GM23248 (cell line): Measurements from ENCODE around the gene UBL3. TPM values are rescaled to one million over a fixed set of nuclear protein-coding genes. Genes with fewer than 3 reads are reported as not detected.

Experiments
- DNase-seq: peaks from one replicate; pipeline ENCODE4 v3.0.0-alpha.2; 2015
- H2AFZ ChIP-seq: fragments of 200-600 bp; sonication (generic); 2 replicates; pipeline ENCODE4 v1.6.1; 2016; ENCODE audit warnings: antibody characterized with exemption
- H3F3A ChIP-seq: fragments of 200-600 bp; sonication (generic); 2 replicates; pipeline ENCODE4 v1.6.1; 2016; ENCODE audit warnings: mild to moderate bottlenecking, antibody characterized with exemption, mixed run types; ENCODE audit not compliant: insufficient read depth
- H3K27ac ChIP-seq: fragments of 200-600 bp; sonication (generic); 2 replicates; pipeline ENCODE4 v1.5.1; 2016; ENCODE audit warnings: mild to moderate bottlenecking
- H3K27me3 ChIP-seq: fragments of 200-600 bp; sonication (generic); replicated peaks from 2 replicates; pipeline ENCODE4 v1.6.1; 2016; ENCODE audit warnings: mild to moderate bottlenecking; ENCODE audit not compliant: insufficient read depth
- H3K36me3 ChIP-seq: fragments of 200-600 bp; sonication (generic); 2 replicates; pipeline ENCODE4 v1.6.1; 2016; ENCODE audit warnings: low read depth, mild to moderate bottlenecking
- H3K4me1 ChIP-seq: fragments of 200-600 bp; sonication (generic); 2 replicates; pipeline ENCODE4 v1.6.1; 2016; ENCODE audit warnings: mild to moderate bottlenecking; ENCODE audit not compliant: insufficient read depth
- H3K4me2 ChIP-seq: fragments of 200-600 bp; sonication (generic); one replicate; pipeline ENCODE4 v1.6.1; 2016; ENCODE audit warnings: mild to moderate bottlenecking; ENCODE audit not compliant: unreplicated experiment
- H3K4me3 ChIP-seq: fragments of 200-600 bp; sonication (generic); 2 replicates; pipeline ENCODE4 v1.5.1; 2016; ENCODE audit warnings: mild to moderate bottlenecking
- H3K79me2 ChIP-seq: fragments of 200-600 bp; sonication (generic); 2 replicates; pipeline ENCODE4 v1.6.1; 2016; ENCODE audit warnings: mild to moderate bottlenecking; ENCODE audit not compliant: insufficient read depth
- H3K9ac ChIP-seq: fragments of 200-600 bp; sonication (generic); 2 replicates; pipeline ENCODE4 v1.6.1; 2016; ENCODE audit warnings: mild to moderate bottlenecking
- H3K9me2 ChIP-seq: fragments of 200-600 bp; sonication (generic); 2 replicates; pipeline ENCODE4 v1.6.1; 2016; ENCODE audit warnings: mixed run types, mild to moderate bottlenecking, moderate library complexity; ENCODE audit not compliant: insufficient read depth
- H3K9me3 ChIP-seq: fragments of 200-600 bp; sonication (generic); one replicate; pipeline ENCODE4 v1.6.1; 2017; ENCODE audit warnings: low read depth
- H4K20me1 ChIP-seq: fragments of 200-600 bp; sonication (generic); 2 replicates; pipeline ENCODE4 v1.6.0; 2016; ENCODE audit not compliant: insufficient read depth
- EZH2 ChIP-seq: fragments of 200-600 bp; sonication (generic); IDR thresholded peaks from 2 replicates; pipeline ENCODE4 v1.6.1; 2018; ENCODE audit warnings: antibody characterized with exemption, mild to moderate bottlenecking; ENCODE audit not compliant: insufficient read depth, poor library complexity, severe bottlenecking
- EZH2phosphoT487 ChIP-seq: fragments of 200-600 bp; sonication (generic); IDR thresholded peaks from 2 replicates; pipeline ENCODE4 v1.6.1; 2018; ENCODE audit warnings: antibody characterized with exemption, moderate library complexity, mild to moderate bottlenecking, low read depth; ENCODE audit not compliant: insufficient read depth
- WGBS, 2 experiments: methylation state at CpG; one replicate each; pipeline ENCODE4 v1.1.6; 2015 to 2017; ENCODE audit warnings: low lambda C conversion rate in 2 of 2, low coverage in 1 of 2; ENCODE audit errors: missing lambda C conversion rate in 2 of 2; 5-methylcytosine and 5-hydroxymethylcytosine counted together
- in situ Hi-C: fragments of 300-500 bp; cut with MboI; formaldehyde crosslinking; loops from 2 replicates; pipeline ENCODE4 v1.15.0; 2020
- polyA plus RNA-seq: library from polyadenylated mRNA; unstranded; fragments of >200 nt; fragmentation: Nextera tagmentation; extraction: Ambion mirVana; gene quantifications from 2 replicates; pipeline ENCODE4 v1.2.1, GENCODE V29; 2016
- total RNA-seq: library from RNA; depleted of rRNA; stranded (reverse); fragments of >200 nt; shearing (Covaris generic); gene quantifications from 2 replicates; pipeline ENCODE4 v1.2.3, GENCODE V29; 2014

Gene UBL3
- total and polyA plus RNA-seq, 2 experiments from 2014 or later = 85.8 to 99.3 TPM

GRCh38 chr13:29853131-29853530 lies 2.7 kb upstream of the UBL3 start:
- Histone ChIP-seq H2AFZ (peak overlapping the region; percentile 50), H3K27me3 (no peaks in the 10 kb centered on the region), H3K9ac (peak overlapping the region; percentile 66), H4K20me1 (no peaks in the 10 kb centered on the region), H3K4me1 (peaks cover 37% of the 10 kb centered on the region), H3F3A (peaks cover 45% of the 10 kb centered on the region), H3K9me3 (no peaks in the 10 kb centered on the region), H3K27ac (peak overlapping the region; percentile 85), H3K36me3 (no peaks in the 10 kb centered on the region), H3K79me2 (peaks cover 19% of the 10 kb centered on the region), H3K4me3 (peak overlapping the region; percentile 37; the same call in 1 of the 2 replicates), H3K9me2 (0 out of 2 replicates have a peak, but pooled peaks cover 7% of the 10 kb centered on the region), H3K4me2 (peak overlapping the region; percentile 81)
- in situ Hi-C loops = no loop called here
- WGBS, 2 experiments = 81 to 83% methylated on average over 2 of the region's 2 CpGs
- DNase-seq = no peak
- no peak for TF ChIP-seq EZH2phosphoT487
- no peak for TF ChIP-seq EZH2

GRCh38 chr13:29852472-29853054 lies 2.1 kb upstream of the UBL3 start:
- H3K27ac ChIP-seq = peak overlapping the region; percentile 85
- DNase-seq = peak; percentile 77

GRCh38 chr13:29849731-29850212 lies 645 bp downstream of the UBL3 start:
- Histone ChIP-seq H3K4me2 (peak overlapping the region; percentile 92), H3K9me3 (no peaks in the 10 kb centered on the region), H2AFZ (peak overlapping the region; percentile 36; the same call in 1 of the 2 replicates), H3F3A (peaks cover 62% of the 10 kb centered on the region), H3K36me3 (no peaks in the 10 kb centered on the region), H3K27me3 (no peaks in the 10 kb centered on the region), H3K4me1 (peaks cover 41% of the 10 kb centered on the region), H4K20me1 (no peaks in the 10 kb centered on the region), H3K4me3 (peak overlapping the region; percentile 94), H3K9me2 (0 out of 2 replicates have a peak, but pooled peaks cover 7% of the 10 kb centered on the region), H3K79me2 (peaks cover 53% of the 10 kb centered on the region), H3K9ac (peak overlapping the region; percentile 98), H3K27ac (peak overlapping the region; percentile 95)
- TF ChIP-seq EZH2 (no peak), EZH2phosphoT487 (no peak)
- DNase-seq = peak; percentile 91
- in situ Hi-C loops = loop anchor here (5.0 kb wide), 1 partner anchor 268 kb away; no protein-coding TSS in a partner anchor
- 1 to 2% methylated on average over 46 to 49 of the region's 50 CpGs for WGBS, 2 experiments

More at GRCh38 chr13:29852472-29853054, 2.1 kb upstream of the UBL3 start:
- H2AFZ ChIP-seq = peak overlapping the region; percentile 50
- WGBS, 2 experiments = 21 to 22% methylated on average over 5 of the region's 5 CpGs
- H3K27me3 ChIP-seq = no peaks in the 10 kb centered on the region
- in situ Hi-C loops = no loop called here
- H3F3A ChIP-seq = peaks cover 45% of the 10 kb centered on the region
- H3K4me3 ChIP-seq = peak overlapping the region; percentile 37
- peaks cover 31% of the 10 kb centered on the region for H3K4me1 ChIP-seq
- no peaks in the 10 kb centered on the region for H3K36me3 ChIP-seq
- H3K9ac ChIP-seq = peak overlapping the region; percentile 66
- TF ChIP-seq EZH2 = no peak
- no peak for TF ChIP-seq EZH2phosphoT487
- H3K9me2 ChIP-seq = 0 out of 2 replicates have a peak, but pooled peaks cover 7% of the 10 kb centered on the region
- H3K4me2 ChIP-seq = peak overlapping the region; percentile 81
- no peaks in the 10 kb centered on the region for H4K20me1 ChIP-seq
- H3K79me2 ChIP-seq = peaks cover 25% of the 10 kb centered on the region
- no peaks in the 10 kb centered on the region for H3K9me3 ChIP-seq

- peaks cover 2% of the 10 kb centered on the region; the same call in 1 of the 2 replicates for H4K20me1 ChIP-seq
- TF ChIP-seq EZH2phosphoT487 (no peak), EZH2 (no peak)
- H3K27me3 ChIP-seq = no peaks in the 10 kb centered on the region
- peaks cover 65% of the 10 kb centered on the region for H3F3A ChIP-seq
- DNase-seq = peak; percentile 61
- no peaks in the 10 kb centered on the region for H3K9me3 ChIP-seq
- H3K9ac ChIP-seq = peak overlapping the region; percentile 98
- WGBS, 2 experiments = 1% methylated on average over 24 of the region's 24 CpGs
- peak overlapping the region; percentile 92 for H3K4me2 ChIP-seq
- H3K4me1 ChIP-seq = peaks cover 46% of the 10 kb centered on the region
- peak overlapping the region; percentile 95 for H3K27ac ChIP-seq
- 0 out of 2 replicates have a peak, but pooled peaks cover 7% of the 10 kb centered on the region for H3K9me2 ChIP-seq
- peaks cover 59% of the 10 kb centered on the region for H3K79me2 ChIP-seq
- no peaks in the 10 kb centered on the region for H3K36me3 ChIP-seq
- in situ Hi-C loops = loop anchor here (5.0 kb wide), 1 partner anchor 268 kb away; no protein-coding TSS in a partner anchor
- 0 out of 2 replicates have a peak overlapping the region, but pooled peaks have one; percentile 36 for H2AFZ ChIP-seq
- peak overlapping the region; percentile 94 for H3K4me3 ChIP-seq
Observed at GRCh38 chr13:29849071-29849631, 1.3 kb downstream of the UBL3 start.
